22Rv1 (cell line): ENCODE data around the gene FKBP10.

Experiments used
- H3K27ac ChIP-seq: fragments of 450-650 bp; 2 replicates; pipeline ENCODE4 v1.5.1; 2017
- ZFX ChIP-seq: fragments of 450-650 bp; IDR thresholded peaks from 2 replicates; pipeline ENCODE4 v1.6.1; 2017; ENCODE audit warnings: antibody characterized with exemption, borderline replicate concordance
- TF ChIP-seq, protein P1 (sequence below): fragments of 450-650 bp; IDR thresholded peaks from 2 replicates; pipeline ENCODE4 v1.5.1; 2017; ENCODE audit warnings: mild to moderate bottlenecking

FKBP10 gene

DNA sequence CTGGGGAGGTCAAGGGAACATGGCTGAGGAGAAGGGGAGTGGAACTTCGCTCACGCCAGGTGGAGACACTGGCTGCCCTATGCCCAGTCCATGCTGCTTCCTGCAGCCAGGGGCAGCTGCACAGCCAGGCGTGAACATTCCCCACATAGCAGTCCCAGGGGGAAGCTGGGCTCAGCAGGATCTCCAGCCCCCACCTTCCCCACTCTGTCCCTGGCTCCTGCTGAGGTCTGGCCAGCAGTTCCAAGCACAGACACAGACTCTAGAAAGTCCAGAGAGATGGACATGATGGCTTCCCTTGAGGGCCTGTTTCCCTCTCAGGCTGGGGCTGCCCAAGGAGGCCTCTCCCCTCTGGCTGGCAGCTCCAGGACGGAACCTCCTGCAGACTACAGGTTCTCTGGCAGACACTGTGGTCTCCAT, 35.6 kb upstream of the FKBP10 start:
- peak overlapping the region; percentile 82 for H3K27ac ChIP-seq
- no peak for TF ChIP-seq ZFX

GRCh38 chr17:41777574-41778188, 35.1 kb upstream of the FKBP10 start:
- peak overlapping the region; percentile 82 for H3K27ac ChIP-seq
- TF ChIP-seq, protein P1, sequence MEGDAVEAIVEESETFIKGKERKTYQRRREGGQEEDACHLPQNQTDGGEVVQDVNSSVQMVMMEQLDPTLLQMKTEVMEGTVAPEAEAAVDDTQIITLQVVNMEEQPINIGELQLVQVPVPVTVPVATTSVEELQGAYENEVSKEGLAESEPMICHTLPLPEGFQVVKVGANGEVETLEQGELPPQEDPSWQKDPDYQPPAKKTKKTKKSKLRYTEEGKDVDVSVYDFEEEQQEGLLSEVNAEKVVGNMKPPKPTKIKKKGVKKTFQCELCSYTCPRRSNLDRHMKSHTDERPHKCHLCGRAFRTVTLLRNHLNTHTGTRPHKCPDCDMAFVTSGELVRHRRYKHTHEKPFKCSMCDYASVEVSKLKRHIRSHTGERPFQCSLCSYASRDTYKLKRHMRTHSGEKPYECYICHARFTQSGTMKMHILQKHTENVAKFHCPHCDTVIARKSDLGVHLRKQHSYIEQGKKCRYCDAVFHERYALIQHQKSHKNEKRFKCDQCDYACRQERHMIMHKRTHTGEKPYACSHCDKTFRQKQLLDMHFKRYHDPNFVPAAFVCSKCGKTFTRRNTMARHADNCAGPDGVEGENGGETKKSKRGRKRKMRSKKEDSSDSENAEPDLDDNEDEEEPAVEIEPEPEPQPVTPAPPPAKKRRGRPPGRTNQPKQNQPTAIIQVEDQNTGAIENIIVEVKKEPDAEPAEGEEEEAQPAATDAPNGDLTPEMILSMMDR: no peak
- no peak for TF ChIP-seq ZFX

DNA sequence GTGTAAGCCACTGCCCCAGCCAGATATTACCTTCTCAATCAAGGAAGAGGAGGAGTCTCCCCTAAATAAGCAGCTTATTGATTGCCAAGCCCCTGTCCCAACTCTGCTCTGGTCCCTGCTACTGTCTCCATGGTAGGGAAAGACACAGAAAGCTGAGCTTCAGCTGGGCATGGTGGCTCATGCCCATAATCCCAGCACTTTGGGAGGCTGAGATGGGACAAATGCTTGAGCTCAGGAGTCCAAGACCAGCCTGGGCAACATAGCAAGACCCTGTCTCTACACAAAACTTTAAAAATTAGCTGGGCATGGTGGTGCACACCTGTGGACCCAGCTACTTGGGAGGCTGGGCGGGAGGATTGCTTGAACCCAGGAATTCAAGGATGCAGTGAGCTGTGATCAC, 32.9 kb upstream of the FKBP10 start:
- H3K27ac ChIP-seq: peak overlapping the region; percentile 82
- TF ChIP-seq, protein P1: no peak
- TF ChIP-seq ZFX: no peak

DNA sequence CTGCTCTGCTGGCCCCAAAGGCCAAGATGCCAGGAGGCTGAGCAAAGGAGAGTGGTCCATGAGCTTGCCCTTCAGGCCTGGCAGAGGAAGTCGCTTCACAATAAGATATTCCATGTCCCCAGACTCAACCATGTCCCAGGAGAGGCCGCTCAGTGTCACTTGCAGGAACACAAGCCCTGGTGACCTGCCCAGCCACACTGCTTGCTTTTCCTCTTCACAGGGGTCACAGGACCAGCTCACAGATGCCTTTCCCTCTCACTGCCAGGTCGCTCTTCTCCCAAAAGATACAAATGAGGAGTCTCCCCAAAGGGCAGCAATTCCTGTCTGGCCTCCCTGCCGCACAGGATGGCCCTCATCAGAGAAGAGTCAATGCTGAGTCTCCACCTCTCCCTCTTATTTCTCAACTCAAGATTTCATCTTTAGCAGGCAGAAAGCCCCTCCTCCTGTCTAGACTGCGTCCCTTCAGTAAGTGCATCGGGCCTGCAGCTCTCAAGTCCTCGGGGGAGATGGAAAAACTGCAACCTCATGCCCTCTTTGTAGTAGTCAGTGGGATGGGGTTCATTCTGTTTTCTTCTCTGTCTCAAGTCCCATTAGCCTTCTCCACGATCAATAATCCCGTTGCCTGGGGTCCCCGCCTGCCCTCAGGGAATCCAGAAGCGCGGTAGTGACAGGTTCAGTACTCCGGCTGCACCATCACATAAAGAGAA, 31.2 kb upstream of the FKBP10 start:
- no peak overlapping the region for H3K27ac ChIP-seq
- TF ChIP-seq ZFX: no peak
- TF ChIP-seq, protein P1: no peak

DNA sequence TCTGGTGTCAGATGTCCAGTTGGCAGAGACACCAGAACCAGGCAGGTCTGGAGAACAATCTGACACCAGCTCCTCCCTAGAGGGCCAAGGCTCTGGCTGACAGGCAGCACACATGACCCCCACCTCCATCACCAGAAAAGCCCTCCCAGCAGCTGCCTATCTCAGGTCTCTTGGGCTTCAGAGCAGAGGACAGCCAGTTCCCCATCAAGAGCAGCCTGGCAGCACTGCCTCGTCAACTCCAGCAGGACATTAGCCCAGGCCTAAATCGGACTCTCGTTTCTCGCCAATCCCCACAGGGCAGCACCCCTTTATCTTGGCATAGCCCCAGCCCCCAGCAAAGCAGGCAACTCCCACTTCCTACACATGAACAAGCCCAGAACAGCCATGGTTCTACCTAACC, 30.7 kb upstream of the FKBP10 start:
- H3K27ac ChIP-seq: no peak overlapping the region
- TF ChIP-seq, protein P1: no peak
- no peak for TF ChIP-seq ZFX

DNA sequence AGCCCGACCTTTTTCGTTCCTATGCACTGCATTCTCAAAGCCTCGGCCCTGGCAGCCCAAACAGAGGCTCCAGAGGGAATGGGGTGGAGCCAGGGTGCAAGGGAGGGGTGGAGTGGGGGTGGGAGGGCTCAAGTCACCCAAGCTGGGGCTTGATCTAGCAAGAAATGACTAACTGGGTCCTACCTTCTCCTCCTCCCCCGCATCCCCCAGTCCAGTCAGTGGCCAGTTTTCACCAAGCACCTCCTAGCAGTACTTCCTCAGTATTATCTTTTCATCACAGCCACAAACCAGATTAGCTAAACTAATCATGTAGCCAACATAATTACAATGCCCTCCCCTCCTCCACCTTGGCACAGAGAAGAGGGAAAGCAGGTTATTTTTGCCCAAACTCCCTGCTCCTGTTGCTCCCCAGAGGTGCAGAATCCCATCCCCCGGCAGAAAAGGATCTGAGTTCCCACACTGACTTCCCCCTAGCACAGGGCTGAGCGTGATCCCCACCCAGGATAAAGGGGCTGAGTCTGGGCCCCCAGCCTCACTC, 28.5 kb upstream of the FKBP10 start:
- TF ChIP-seq, protein P1: no peak
- TF ChIP-seq ZFX: no peak

GRCh38 chr17:41785091-41785858, 27.5 kb upstream of the FKBP10 start:
- peak overlapping the region; percentile 81 for H3K27ac ChIP-seq
- no peak for TF ChIP-seq ZFX
- TF ChIP-seq, protein P1: no peak

More for the DNA sequence above, 28.5 kb upstream of the FKBP10 start:
- H3K27ac ChIP-seq: peak overlapping the region; percentile 81
